ENCODE measurements around the gene SGSH. TPM values are rescaled to one million over a fixed set of nuclear protein-coding genes. Genes with fewer than 3 reads are reported as not detected.

The SGSH gene
- total and polyA plus RNA-seq, 8 donors, result 21.4 to 65.2 (median 29.1) TPM

DNA sequence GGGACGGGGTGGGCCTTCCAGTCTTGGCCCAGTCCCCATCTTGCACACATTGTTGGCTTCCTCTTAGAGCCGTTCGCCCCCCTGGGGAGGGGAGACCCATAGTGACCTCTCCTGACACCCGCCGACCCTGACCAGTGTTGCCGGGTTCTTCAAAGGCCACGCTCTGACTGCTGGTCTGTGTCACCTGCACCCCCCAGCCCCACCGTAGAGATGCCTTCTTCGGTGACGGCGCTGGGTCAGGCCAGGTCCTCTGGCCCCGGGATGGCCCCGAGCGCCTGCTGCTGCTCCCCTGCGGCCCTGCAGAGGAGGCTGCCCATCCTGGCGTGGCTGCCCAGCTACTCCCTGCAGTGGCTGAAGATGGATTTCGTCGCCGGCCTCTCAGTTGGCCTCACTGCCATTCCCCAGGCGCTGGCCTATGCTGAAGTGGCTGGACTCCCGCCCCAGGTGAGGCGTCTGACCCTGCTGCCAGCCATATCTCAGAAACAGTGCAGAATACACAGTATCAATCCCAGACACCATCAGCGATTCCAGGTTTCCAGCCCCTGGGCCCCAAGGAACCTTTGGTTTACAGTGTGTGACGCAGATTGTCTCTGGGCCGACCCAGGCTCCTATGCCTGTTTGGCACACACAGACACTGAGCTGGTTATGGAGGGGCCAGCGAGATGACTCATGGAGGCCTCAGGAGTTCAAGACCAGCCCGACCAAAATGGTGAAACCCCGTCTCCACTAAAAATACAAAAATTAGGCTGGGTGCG, 1.4 kb upstream of the SGSH start:
- 84 to 85% methylated on average over 28 to 29 of the region's 29 CpGs for WGBS, 2 donors

DNA sequence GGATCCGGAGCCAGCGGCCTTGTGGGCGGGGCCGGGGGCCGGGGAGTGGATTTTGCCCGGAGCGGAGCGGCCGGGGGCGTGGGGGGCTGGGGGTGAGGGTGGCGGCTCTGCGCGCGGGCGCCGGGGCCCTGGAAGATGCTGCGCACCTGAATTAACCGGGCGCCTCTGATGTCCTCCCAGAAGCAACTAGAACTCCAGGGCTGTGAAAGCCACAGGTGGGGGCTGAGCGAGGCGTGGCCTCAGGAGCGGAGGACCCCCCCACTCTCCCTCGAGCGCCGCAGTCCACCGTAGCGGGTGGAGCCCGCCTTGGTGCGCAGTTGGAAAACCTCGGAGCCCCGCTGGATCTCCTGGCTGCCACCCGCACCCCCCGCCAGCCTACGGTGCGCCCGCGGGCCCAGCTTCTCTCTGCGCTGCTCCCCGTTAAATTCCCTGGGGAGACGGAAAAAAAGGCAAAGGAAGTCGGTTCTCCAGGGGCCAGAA, 643 bp upstream of the SGSH start:
- ATAC-seq (peak; percentile 20 to 51 (median 31)), DNase-seq (peak in 3 of 6 donors; percentile 26 to 63 (median 59)), FAIRE-seq (no peak)
- Histone ChIP-seq H3K9me3 (no peaks in the 10 kb centered on the region), H3K4me1 (peaks cover 0 to 2% (median 0%) of the 10 kb centered on the region in 3 donors), H3K4me3 (peak overlapping the region; percentile 58 to 98 (median 70)), H3K27me3 (no peaks in the 10 kb centered on the region), H3K36me3 (no peaks in the 10 kb centered on the region), H3K27ac (peak overlapping the region in 3 of 4 donors; percentile 67 to 71 (median 71))
- TF ChIP-seq, protein P1, sequence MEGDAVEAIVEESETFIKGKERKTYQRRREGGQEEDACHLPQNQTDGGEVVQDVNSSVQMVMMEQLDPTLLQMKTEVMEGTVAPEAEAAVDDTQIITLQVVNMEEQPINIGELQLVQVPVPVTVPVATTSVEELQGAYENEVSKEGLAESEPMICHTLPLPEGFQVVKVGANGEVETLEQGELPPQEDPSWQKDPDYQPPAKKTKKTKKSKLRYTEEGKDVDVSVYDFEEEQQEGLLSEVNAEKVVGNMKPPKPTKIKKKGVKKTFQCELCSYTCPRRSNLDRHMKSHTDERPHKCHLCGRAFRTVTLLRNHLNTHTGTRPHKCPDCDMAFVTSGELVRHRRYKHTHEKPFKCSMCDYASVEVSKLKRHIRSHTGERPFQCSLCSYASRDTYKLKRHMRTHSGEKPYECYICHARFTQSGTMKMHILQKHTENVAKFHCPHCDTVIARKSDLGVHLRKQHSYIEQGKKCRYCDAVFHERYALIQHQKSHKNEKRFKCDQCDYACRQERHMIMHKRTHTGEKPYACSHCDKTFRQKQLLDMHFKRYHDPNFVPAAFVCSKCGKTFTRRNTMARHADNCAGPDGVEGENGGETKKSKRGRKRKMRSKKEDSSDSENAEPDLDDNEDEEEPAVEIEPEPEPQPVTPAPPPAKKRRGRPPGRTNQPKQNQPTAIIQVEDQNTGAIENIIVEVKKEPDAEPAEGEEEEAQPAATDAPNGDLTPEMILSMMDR (IDR thresholded peaks at IDR 0.05), result no peak
- WGBS, 2 donors, result 5 to 7% methylated on average over 33 to 41 of the region's 41 CpGs
- intact Hi-C loops (cut with DNase I), result no loop called here

More for the DNA sequence above, 1.4 kb upstream of the SGSH start:
- Histone ChIP-seq H3K9me3 (no peaks in the 10 kb centered on the region), H3K27ac (no peak overlapping the region), H3K36me3 (no peaks in the 10 kb centered on the region), H3K27me3 (no peaks in the 10 kb centered on the region), H3K4me1 (peaks cover 0 to 2% (median 0%) of the 10 kb centered on the region in 3 donors), H3K4me3 (peak overlapping the region in 2 of 4 donors; percentile 64 to 98)
- DNase-seq (peak in 2 of 6 donors; percentile 28 to 74), FAIRE-seq (no peak), ATAC-seq (no peak)
- TF ChIP-seq, protein P1 (IDR thresholded peaks at IDR 0.05), result no peak
- intact Hi-C loops (cut with DNase I), result no loop called here

DNA sequence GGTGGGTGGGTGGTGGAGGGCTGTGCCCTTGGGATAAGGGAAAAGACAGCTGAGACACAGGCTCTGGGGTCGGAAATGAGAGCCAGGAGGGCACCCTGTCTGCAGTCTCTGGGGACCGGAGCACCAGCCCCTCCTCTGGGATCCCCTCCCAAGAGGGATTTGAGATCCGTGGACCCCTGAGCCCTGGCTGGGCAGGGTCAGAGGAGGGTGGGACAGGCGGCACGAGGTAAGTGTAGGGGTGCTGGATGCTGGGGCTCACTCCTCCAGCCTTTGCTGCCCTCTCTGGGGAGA, 425 bp downstream of the SGSH start:
- Histone ChIP-seq H3K27ac (peak overlapping the region; percentile 67 to 76 (median 71)), H3K4me1 (peaks cover 0 to 2% (median 0%) of the 10 kb centered on the region in 3 donors), H3K27me3 (no peaks in the 10 kb centered on the region), H3K9me3 (no peaks in the 10 kb centered on the region), H3K36me3 (no peaks in the 10 kb centered on the region), H3K4me3 (peak overlapping the region; percentile 58 to 98 (median 70))
- TF ChIP-seq, protein P1 (IDR thresholded peaks at IDR 0.05), result no peak
- FAIRE-seq (no peak), ATAC-seq (peak in 2 of 4 donors; percentile 10 to 11), DNase-seq (peak in 1 of 6 donors; percentile 72)
- intact Hi-C loops (cut with DNase I), result no loop called here
- 1 to 4% methylated on average over 4 to 5 of the region's 5 CpGs for WGBS, 2 donors

DNA sequence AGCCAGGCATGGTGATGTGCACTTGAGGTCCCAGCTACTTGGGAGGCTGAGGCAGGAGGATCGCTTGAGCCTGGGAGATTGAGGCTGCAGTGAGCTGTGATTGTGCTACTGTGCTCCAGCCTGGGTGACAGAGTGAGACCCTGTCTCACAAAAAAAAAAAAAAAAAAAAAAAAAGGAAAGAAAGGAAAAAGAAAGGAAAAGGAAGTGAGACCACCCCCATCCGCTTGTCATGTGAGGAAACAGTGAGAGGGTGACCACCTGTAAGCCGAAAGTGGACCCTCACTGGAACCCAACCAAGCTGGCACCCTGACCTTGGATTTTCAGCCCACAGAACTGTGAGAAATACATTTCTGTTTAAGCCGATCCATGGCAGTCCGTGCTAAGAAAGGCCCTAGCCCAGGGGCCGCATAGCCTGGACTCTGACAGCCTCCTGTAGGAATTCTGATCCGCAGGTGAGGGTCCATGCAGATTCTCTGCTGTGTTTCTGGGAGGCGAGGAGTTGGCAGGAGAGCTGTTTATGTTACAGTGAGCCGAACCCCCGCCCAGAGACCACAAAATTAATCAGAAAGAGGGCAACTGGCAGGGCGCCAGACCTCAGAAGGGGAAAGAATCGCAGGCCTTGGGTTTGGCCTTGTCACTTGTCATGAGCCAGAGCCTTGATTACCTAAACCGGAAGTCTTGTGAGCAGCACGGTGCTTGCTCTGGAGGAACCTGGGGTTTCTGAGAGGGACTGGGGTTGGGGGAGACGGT, 945 bp downstream of the SGSH start:
- WGBS, 2 donors, result 22 to 27% methylated on average over 15 of the region's 15 CpGs

More for the DNA sequence above, 945 bp downstream of the SGSH start:
- peak overlapping the region; percentile 58 to 98 (median 70) for H3K4me3 ChIP-seq
- ATAC-seq (peak; percentile 69 to 84 (median 77)), DNase-seq (peak; percentile 59 to 87 (median 74)), FAIRE-seq (no peak)
- H3K36me3 ChIP-seq, result no peaks in the 10 kb centered on the region
- intact Hi-C loops (cut with DNase I), result no loop called here
- TF ChIP-seq, protein P1 (IDR thresholded peaks at IDR 0.05), result no peak
- H3K27me3 ChIP-seq, result no peaks in the 10 kb centered on the region
- peak overlapping the region; percentile 67 to 76 (median 71) for H3K27ac ChIP-seq
- no peaks in the 10 kb centered on the region for H3K9me3 ChIP-seq
- peaks cover 0 to 2% (median 0%) of the 10 kb centered on the region in 3 donors for H3K4me1 ChIP-seq

Measured in pancreas (tissue), 10 donors.